ENCODE measurements around the gene JAK2.

DNA sequence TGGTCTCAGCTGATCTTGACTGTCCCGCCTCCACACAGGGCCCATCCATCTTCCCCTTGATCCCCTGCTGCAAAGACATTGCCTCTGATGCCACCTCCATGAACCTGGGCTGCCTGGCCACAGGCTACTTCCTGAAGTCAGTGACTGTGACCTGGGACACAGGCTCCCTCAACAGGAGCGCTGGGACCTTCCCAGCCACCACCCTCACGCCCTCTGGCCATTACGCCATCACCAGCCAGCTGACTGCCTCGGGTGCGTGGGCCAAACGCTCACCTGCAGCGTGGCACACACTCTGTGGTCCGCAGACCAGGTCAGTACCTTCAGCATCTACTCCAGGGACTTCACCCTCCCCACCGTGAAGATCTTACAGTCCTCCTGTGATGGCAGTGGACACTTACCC, 128.5 kb downstream of the JAK2 start:
- TF ChIP-seq LEF1 (IDR thresholded peaks at IDR 0.05; ENCODE audit: borderline replicate concordance) (no peak), FOXM1 (IDR thresholded peaks at IDR 0.05; ENCODE audit: borderline replicate concordance) (no peak), SUZ12 (IDR thresholded peaks at IDR 0.05) (no peak), ELF4 (IDR thresholded peaks at IDR 0.05) (no peak), PKNOX1 (IDR thresholded peaks at IDR 0.05) (no peak)

Measured in HEK293T (cell line).